Stimulated activated CD8-positive, alpha-beta memory T cell treated with anti-CD3 and anti-CD28 coated beads, Interleukin-15, amount 100 ng/mL, for 4 hours (primary cell): ENCODE results near the gene EPOP.

Experiments
- DNase-seq, 2 donors: peaks; one replicate each; pipeline ENCODE4 v3.0.0-alpha.2; 2020; ENCODE audit warnings: low read depth in 2 of 2

The EPOP gene

GRCh38 chr17:38705803-38706504, 31.2 kb upstream of the EPOP start:
- no peak for DNase-seq

GRCh38 chr17:38705523-38705802, 30.7 kb upstream of the EPOP start:
- DNase-seq: no peak

DNA sequence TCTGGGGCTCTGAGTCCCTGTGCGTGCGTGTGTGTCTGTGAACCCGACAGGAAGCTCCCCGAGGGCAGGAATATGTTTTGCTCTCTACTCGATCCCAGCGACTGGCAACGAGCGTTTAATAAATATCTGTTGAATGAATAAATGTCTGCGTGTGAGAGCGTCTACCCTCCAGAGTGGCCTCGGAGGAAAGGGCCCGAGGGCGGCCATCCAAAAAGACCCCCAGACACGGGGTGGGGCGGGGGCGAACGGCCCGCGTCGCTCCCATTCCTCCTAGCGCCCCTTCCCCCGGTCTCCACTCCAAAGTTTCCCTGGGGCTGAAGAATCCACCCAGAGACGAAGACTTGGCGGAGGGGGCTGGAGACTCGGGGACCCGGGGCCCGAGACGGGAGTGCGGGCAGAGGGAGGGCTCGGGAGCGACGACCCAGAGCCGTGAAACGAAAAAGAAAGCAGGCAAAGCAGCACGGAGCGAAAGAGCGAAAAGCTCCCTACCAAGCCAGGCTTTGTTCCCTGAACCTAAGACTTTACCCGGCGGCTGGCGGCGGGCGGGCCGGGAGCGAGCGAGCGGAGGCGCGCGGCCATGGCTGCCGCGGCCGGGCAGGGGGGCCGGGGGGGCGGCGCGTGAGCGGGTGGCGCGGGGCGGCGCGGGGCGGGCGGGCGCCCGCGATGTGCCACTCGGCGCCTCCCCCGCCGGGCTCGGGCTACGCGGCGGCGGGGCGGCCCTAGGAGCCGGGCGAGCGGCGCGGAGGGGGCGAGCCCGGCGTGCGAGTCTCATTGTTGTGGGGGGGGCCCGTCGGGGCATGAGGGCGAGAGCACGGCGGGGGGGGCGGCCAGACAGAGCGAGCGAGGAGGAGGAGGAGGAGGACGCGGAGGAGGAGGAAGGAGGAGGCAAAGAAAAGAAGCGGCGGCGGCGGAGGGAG, 30.1 kb upstream of the EPOP start, which contains the start of gene MLLT6:
TSS of gene MLLT6 (plus strand) at position 668 of the 917 bp plus-strand sequence. CDS start 360 bp downstream, outside the sequence.
- peak; percentile 75 to 81 for DNase-seq

- DNase-seq: peak; percentile 76 to 84
Measured at GRCh38 chr17:38703742-38704605, 29.2 kb upstream of the EPOP start.

- DNase-seq: no peak
Measured at GRCh38 chr17:38702916-38703741, 28.4 kb upstream of the EPOP start.

GRCh38 chr17:38702166-38702915, 27.6 kb upstream of the EPOP start:
- DNase-seq: peak; percentile 69

- peak; percentile 57 to 82 for DNase-seq
Measured at GRCh38 chr17:38701504-38702165, 26.9 kb upstream of the EPOP start.

DNA sequence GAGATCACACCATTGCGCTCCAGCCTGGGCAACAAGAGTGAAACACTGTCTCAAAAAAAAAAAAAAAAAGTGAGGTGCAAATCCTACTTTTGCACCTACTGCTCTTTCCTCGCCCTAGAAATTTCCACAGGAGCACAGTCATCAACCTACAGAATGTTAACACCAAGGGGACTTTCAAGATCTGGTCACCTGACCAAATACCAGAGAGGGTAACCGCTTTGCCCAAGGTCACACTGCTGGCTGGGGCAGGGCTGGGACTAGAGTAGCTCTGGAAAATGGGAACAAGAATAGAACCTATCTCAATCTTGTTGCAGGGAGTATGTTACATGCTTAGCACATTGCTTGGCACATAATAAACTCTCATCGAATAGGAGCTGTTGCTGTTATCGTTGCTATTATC, 24.0 kb upstream of the EPOP start:
- DNase-seq: no peak

GRCh38 chr17:38697061-38697820, 22.5 kb upstream of the EPOP start:
- no peak for DNase-seq

DNA sequence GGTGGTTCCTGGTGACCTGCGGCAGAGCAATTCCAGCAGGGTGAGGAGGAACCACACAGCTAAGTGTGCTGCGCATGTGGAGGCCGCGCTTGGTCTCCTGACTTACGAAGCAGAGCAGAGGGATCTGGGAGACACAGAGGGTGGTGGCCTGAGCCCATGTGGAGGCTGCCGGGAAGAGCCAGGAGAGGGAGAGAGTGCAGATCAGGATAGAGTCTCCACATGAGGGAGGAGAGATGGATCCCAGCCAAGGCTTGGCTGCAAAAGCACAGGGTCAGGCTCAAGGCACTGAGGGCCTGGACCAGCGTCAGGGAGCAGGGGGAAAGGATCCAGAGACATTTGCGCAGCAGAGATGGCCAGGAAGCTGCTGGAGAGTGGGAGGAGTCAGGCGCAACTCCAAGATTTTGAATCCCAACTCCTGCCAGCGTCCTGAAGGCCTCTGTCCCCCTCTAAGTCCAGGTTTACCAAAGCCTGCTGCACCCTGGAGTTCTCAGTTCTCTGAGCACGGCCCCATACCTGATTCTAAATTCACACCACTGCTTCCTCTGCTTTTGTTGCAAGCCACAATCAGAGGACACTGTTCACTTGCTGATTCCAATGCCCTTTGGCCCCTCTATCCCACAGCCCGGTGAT, 19.1 kb upstream of the EPOP start:
- no peak for DNase-seq

- DNase-seq: no peak
Measured at GRCh38 chr17:38691154-38691553, 16.4 kb upstream of the EPOP start.

DNA sequence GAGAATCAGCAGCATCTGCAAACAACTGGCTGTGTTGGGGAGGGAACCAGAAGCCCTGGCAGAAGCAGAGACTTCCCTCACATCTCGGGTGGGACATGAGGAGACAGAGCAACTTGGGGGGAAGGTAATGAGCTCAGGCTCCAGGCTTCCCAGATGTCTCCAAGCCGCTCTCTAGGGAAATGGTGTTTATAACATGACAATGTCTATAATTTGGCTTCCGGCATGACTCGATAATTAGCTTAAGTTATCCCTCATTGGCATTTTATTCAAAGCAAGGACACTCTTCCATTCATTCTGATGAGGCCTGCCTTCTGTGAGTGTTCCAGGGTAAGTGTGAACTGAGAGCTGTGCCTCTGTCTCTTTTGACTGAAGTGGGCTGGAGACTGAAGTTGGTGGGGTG, 15.6 kb upstream of the EPOP start:
- no peak for DNase-seq

DNA sequence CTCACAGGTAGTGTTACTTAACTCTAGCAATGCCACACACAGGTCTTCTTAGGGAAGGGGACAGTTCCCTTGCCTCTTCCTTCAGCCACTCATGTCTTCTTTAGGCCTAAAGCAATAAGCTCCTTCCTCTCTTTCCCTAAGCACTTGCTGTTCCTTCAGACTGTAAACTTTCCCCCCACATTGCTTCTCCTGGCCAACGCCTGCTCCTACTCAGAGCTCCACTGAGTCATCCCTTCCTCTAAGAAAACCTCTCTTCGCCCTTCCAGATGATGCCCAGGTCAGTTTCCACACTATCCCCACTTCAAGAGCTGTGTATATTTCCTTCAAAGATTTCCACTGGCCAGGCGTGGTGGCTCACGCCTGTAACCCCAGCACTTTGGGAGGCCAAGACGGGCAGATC, 12.5 kb upstream of the EPOP start:
- no peak for DNase-seq

- no peak for DNase-seq
Measured at GRCh38 chr17:38685491-38685890, 10.7 kb upstream of the EPOP start.

GRCh38 chr17:38681096-38681495, 6.3 kb upstream of the EPOP start:
- DNase-seq: no peak

- no peak for DNase-seq
Measured at GRCh38 chr17:38677819-38678218, 3.1 kb upstream of the EPOP start.

GRCh38 chr17:38676706-38677504, 2.1 kb upstream of the EPOP start:
- DNase-seq: peak; percentile 61 to 67
